Calu3 (cell line): ENCODE measurements around the gene CBX4. TPM values are rescaled to one million over a fixed set of nuclear protein-coding genes. Genes with fewer than 3 reads are reported as not detected.

ENCODE experiments used
- BruUV-seq: library from RNA; stranded (reverse); fragments of 400-500 nt; replicated peaks from 2 replicates; lab custom pipeline; 2021; lab: Mats Ljungman, UMichigan
- CTCF ChIA-PET: fragments of 300-600 bp; sonication (Branson Sonifier 250); formaldehyde crosslinking; loops from one replicate; lab custom pipeline; 2022; ENCODE audit warnings: antibody characterized with exemption; lab: Charles Lee
- DNase-seq: peaks from one replicate; pipeline ENCODE4 v3.0.0; 2022
- H3K27ac Mint-ChIP-seq: one replicate; pipeline ENCODE4 v1.8.0; 2022; ENCODE audit warnings: mixed read lengths; ENCODE audit not compliant: unreplicated experiment
- H3K27me3 Mint-ChIP-seq: one replicate; pipeline ENCODE4 v1.8.0; 2022; ENCODE audit warnings: mixed read lengths; ENCODE audit not compliant: unreplicated experiment
- H3K36me3 Mint-ChIP-seq: one replicate; pipeline ENCODE4 v1.8.0; 2022; ENCODE audit warnings: mild to moderate bottlenecking, moderate library complexity, mixed read lengths; ENCODE audit not compliant: insufficient read depth, unreplicated experiment
- H3K4me1 Mint-ChIP-seq: one replicate; pipeline ENCODE4 v1.8.0; 2022; ENCODE audit warnings: mild to moderate bottlenecking, low read depth, mixed read lengths; ENCODE audit not compliant: unreplicated experiment
- H3K4me3 Mint-ChIP-seq: one replicate; pipeline ENCODE4 v1.8.0; 2022; ENCODE audit warnings: mild to moderate bottlenecking, low read depth, moderate library complexity, mixed read lengths; ENCODE audit not compliant: unreplicated experiment
- H3K9me3 Mint-ChIP-seq: one replicate; pipeline ENCODE4 v1.8.0; 2022; ENCODE audit warnings: low read depth, mixed read lengths; ENCODE audit not compliant: unreplicated experiment
- intact Hi-C: fragments of 100-400 bp; cut with micrococcal nuclease; formaldehyde crosslinking; loops from one replicate; pipeline ENCODE4 v1.10.0; 2022; ENCODE audit not compliant: unreplicated experiment
- total RNA-seq: library from RNA; stranded (reverse); gene quantifications from 2 replicates; pipeline ENCODE4 v1.2.3, GENCODE V29; 2022
- TF ChIP-seq, protein P1 (sequence below): fragments of 200-600 bp; IDR thresholded peaks from one replicate; pipeline ENCODE4 v1.8.0; 2022; ENCODE audit warnings: antibody characterized with exemption; ENCODE audit not compliant: unreplicated experiment

CBX4 gene
- total RNA-seq, 1 experiment from 2014 or later, result 40.2 TPM

DNA sequence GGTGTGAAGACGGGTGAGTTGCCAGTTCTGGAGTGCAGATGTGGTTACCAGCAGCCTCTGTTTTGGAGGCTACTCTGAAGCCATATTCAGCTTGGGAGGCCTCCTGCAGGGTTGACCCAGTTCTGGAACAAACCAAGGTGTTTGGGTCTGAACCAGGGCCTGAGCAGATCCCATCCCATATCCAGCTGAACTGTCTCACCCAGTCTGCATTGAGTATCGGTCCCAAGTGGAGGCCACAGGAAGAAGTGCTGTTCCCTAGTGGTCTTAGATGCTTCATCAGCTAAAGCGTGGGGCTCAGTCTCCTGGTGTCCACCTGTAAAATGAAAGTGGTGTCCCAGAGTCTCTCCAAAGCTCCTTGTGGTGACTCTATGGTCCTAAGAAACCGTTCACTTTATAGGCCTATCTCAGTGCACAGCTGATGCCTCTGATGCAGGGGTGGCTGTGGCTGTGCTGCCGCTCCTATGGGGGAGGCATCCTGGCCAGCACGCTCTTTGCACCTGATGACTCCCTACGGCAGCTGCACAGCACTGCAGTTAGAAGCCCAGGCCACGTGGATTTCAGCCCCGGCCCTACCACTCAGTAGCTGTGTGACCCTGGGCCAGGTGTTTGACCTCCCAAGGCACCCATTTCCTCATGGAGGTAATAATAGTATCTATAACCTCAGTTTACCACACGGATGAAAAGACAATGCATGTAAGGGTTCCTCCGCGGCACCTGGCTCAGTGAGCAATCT lies 21.0 kb downstream of the CBX4 start:
- Mint-ChIP-seq H3K36me3 (peaks cover 16% of the 10 kb centered on the region), H3K9me3 (no peaks in the 10 kb centered on the region), H3K27ac (no peak overlapping the region), H3K4me1 (no peaks in the 10 kb centered on the region), H3K4me3 (no peak overlapping the region), H3K27me3 (peaks cover 10% of the 10 kb centered on the region)
- intact Hi-C loops, result no loop called here
- TF ChIP-seq, protein P1, sequence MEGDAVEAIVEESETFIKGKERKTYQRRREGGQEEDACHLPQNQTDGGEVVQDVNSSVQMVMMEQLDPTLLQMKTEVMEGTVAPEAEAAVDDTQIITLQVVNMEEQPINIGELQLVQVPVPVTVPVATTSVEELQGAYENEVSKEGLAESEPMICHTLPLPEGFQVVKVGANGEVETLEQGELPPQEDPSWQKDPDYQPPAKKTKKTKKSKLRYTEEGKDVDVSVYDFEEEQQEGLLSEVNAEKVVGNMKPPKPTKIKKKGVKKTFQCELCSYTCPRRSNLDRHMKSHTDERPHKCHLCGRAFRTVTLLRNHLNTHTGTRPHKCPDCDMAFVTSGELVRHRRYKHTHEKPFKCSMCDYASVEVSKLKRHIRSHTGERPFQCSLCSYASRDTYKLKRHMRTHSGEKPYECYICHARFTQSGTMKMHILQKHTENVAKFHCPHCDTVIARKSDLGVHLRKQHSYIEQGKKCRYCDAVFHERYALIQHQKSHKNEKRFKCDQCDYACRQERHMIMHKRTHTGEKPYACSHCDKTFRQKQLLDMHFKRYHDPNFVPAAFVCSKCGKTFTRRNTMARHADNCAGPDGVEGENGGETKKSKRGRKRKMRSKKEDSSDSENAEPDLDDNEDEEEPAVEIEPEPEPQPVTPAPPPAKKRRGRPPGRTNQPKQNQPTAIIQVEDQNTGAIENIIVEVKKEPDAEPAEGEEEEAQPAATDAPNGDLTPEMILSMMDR, result no peak
- DNase-seq, result no peak
- CTCF ChIA-PET, result interaction anchor here (0.6 to 1.6 kb wide), 3 partner anchors 10 to 101 kb away, joined by 3 to 11 read pairs (median 4); partner anchors contain the start of gene CBX4
- no TSS peak for BruUV-seq

DNA sequence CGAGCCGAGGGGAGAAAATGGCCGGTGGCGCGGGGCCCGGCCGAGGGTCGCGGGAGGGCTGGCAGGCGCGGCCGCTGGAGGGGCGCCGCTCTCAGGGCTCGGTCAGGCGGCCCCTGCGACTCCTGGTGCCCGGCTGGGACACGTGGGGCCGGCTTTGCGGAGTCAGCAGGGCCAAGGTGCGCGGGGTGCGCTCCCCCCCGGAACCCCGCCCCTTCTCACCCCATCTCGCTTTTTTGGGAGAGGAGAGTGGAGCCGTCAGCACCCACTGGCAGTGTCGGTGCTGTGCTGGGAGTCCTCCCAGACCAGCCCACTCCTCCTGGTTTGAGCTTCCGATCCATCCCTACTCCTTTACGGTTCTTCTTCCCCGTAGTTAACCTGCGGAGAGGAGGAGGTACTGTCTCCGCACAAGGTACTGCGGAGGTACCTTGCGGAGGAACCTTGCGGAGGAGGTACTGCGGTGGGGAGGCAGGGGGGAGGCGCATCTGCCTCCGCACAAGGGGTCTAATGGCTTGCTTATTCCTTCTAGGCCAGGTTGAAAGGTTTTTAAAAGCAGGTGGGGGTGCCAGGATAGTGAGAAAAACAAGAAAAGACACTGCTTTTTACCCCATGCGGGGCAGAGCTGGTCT lies 23.3 kb downstream of the CBX4 start:
- H3K9me3 Mint-ChIP-seq, result no peaks in the 10 kb centered on the region
- peaks cover 27% of the 10 kb centered on the region for H3K36me3 Mint-ChIP-seq
- CTCF ChIA-PET, result no interaction called here
- peaks cover 24% of the 10 kb centered on the region for H3K27me3 Mint-ChIP-seq
- intact Hi-C loops, result no loop called here
- BruUV-seq, result no TSS peak
- no peak overlapping the region for H3K4me3 Mint-ChIP-seq
- no peak overlapping the region for H3K27ac Mint-ChIP-seq
- peaks cover 9% of the 10 kb centered on the region for H3K4me1 Mint-ChIP-seq
- TF ChIP-seq, protein P1, result no peak
- no peak for DNase-seq

DNA sequence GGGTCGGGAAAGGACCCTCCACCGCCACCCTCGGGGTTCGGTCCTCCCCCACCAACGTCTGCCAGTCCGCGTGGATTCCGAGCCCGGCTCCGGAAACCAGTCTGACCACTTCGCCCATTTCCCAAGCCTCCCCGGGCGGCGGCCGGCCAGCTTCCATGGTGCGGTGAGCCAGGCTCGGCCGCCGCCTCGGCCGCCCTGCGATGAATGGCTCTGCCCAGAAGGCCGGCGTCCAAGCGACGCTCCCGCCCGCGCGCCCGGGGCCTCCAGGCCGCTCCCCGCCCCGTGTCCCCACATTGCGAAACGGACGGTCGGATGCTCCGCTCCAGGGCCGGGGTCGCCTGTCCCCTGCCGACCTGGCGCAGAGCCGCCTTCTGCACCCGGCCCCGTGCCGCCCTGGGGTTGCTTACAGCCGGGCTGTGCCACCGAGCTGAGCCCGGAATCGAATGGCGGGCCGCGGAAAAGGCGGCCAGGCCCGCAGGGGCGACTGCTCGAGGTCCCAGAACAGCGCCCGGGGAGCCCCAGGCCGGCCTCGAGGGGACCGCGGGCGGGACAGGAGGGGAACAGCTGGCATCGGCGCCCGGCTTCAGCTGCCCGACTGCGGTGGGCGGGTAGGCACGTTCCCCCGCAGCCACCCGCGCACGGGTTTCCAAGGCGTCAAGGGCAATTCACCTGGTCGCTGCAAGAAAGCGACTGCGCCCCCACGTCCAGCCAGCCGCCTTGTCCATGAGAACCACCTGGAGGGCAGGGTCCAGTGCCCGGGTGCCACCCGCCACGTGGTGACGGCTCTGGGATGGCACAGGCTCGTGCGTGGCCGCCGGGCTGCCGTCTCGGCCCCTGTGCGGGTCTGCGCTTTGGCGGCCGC lies 24.0 kb downstream of the CBX4 start:
- BruUV-seq, result no TSS peak
- H3K27me3 Mint-ChIP-seq, result peaks cover 26% of the 10 kb centered on the region
- TF ChIP-seq, protein P1, result no peak
- intact Hi-C loops, result no loop called here
- peak overlapping the region; percentile 52 for H3K27ac Mint-ChIP-seq
- H3K36me3 Mint-ChIP-seq, result peaks cover 35% of the 10 kb centered on the region
- H3K9me3 Mint-ChIP-seq, result no peaks in the 10 kb centered on the region
- peak overlapping the region; percentile 45 for H3K4me3 Mint-ChIP-seq
- H3K4me1 Mint-ChIP-seq, result peaks cover 9% of the 10 kb centered on the region
- CTCF ChIA-PET, result no interaction called here
- peak; percentile 78 for DNase-seq

DNA sequence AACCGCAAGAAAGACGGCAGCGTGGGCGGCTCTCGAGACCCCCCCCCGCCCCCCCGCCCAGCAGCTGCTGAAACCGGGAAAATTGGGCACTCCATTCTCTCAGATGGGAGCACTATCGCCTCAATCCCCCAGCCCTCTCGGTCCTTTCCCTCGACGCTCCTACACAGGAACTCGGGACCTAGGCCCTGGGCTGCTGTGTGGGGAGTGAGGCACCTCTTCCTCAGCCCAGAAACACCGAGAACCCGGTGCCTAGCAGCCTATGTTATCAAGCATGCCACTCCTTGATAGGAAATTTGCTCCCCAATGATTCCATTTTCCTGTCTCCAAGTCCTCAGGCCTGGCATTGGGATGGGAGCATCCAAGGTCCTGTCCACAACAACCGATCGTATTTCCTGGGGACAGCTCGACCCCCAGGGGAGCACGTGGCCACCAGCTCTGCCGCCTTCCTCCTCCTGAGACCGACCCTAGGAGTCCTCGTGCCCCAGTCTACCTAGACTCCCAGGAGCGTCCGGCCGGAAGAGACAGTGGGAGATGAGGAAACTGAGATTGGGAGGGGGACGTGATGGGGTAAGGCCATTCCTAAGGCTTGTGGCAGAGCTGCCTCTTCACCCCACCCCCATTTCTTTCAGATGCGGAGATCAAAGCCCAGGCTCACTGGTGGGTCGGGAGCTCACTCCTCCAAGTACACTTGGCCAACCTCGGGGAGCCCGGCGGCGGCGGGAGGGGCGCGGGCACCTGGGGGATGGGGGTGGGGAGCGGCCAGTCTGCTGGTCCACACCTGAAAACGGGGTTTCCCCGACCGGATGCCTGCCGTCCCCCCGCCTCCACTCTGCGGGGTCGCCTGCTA lies 24.9 kb downstream of the CBX4 start:
- intact Hi-C loops, result no loop called here
- CTCF ChIA-PET, result no interaction called here
- TF ChIP-seq, protein P1, result no peak
- Mint-ChIP-seq H3K4me1 (peaks cover 11% of the 10 kb centered on the region), H3K27me3 (peaks cover 26% of the 10 kb centered on the region), H3K27ac (peak overlapping the region; percentile 52), H3K9me3 (no peaks in the 10 kb centered on the region), H3K36me3 (peaks cover 42% of the 10 kb centered on the region), H3K4me3 (peak overlapping the region; percentile 45)
- BruUV-seq, result no TSS peak
- DNase-seq, result no peak
